GM13976 (cell line): ENCODE measurements around the gene PDE1A.

Experiments used
- DNase-seq: peaks from one replicate; pipeline ENCODE4 v3.0.0; 2012; ENCODE audit warnings: low spot score
- CTCF ChIP-seq: IDR thresholded peaks from 2 replicates; pipeline ENCODE4 v1.5.1; 2012; ENCODE audit warnings: borderline replicate concordance, mild to moderate bottlenecking; ENCODE audit not compliant: insufficient read depth; ENCODE audit errors: extremely low read depth, missing control alignments, control extremely low read depth
- in situ Hi-C: fragments of 300-500 bp; cut with MboI; formaldehyde crosslinking; loops from one replicate; pipeline ENCODE4 v1.12.0; 2022; ENCODE audit warnings: low sequenced_read_pairs, mixed read lengths, inconsistent platforms; ENCODE audit not compliant: unreplicated experiment

Gene PDE1A

GRCh38 chr2:182116774-182117173 lies 310.1 kb downstream of the PDE1A start:
- in situ Hi-C loops: no loop called here
- DNase-seq: no peak
- TF ChIP-seq CTCF: no peak

- in situ Hi-C loops: no loop called here
- no peak for DNase-seq
- TF ChIP-seq CTCF: no peak
Observed at GRCh38 chr2:182115258-182115657, 311.6 kb downstream of the PDE1A start.

- no peak for TF ChIP-seq CTCF
- DNase-seq: no peak
- in situ Hi-C loops: no loop called here
Observed at GRCh38 chr2:182113334-182113733, 313.5 kb downstream of the PDE1A start.

- DNase-seq: no peak
- in situ Hi-C loops: no loop called here
Observed at GRCh38 chr2:182110347-182110746, 316.5 kb downstream of the PDE1A start.

GRCh38 chr2:182103526-182103925 lies 323.3 kb downstream of the PDE1A start:
- TF ChIP-seq CTCF: no peak
- in situ Hi-C loops: no loop called here

More at GRCh38 chr2:182110347-182110746, 316.5 kb downstream of the PDE1A start:
- no peak for TF ChIP-seq CTCF

GRCh38 chr2:182101263-182101662 lies 325.6 kb downstream of the PDE1A start:
- no peak for DNase-seq
- in situ Hi-C loops: no loop called here
- no peak for TF ChIP-seq CTCF

More at GRCh38 chr2:182103526-182103925, 323.3 kb downstream of the PDE1A start:
- DNase-seq: no peak

- TF ChIP-seq CTCF: no peak
- no peak for DNase-seq
- in situ Hi-C loops: loop anchor here (25.0 kb wide), 1 partner anchor 361 kb away; no protein-coding TSS in a partner anchor
Observed at GRCh38 chr2:182098648-182099047, 328.2 kb downstream of the PDE1A start.
